ENCODE results near the gene AP5B1.

Gene AP5B1

GRCh38 chr11:65801153-65801987, 20.6 kb upstream of the AP5B1 start:
- DNase-seq: no peak

- DNase-seq: no peak
Measured at GRCh38 chr11:65798882-65799281, 18.1 kb upstream of the AP5B1 start.

GRCh38 chr11:65797711-65798110, 16.9 kb upstream of the AP5B1 start:
- DNase-seq: no peak

GRCh38 chr11:65796726-65797601, 16.2 kb upstream of the AP5B1 start:
- no peak for DNase-seq

DNA sequence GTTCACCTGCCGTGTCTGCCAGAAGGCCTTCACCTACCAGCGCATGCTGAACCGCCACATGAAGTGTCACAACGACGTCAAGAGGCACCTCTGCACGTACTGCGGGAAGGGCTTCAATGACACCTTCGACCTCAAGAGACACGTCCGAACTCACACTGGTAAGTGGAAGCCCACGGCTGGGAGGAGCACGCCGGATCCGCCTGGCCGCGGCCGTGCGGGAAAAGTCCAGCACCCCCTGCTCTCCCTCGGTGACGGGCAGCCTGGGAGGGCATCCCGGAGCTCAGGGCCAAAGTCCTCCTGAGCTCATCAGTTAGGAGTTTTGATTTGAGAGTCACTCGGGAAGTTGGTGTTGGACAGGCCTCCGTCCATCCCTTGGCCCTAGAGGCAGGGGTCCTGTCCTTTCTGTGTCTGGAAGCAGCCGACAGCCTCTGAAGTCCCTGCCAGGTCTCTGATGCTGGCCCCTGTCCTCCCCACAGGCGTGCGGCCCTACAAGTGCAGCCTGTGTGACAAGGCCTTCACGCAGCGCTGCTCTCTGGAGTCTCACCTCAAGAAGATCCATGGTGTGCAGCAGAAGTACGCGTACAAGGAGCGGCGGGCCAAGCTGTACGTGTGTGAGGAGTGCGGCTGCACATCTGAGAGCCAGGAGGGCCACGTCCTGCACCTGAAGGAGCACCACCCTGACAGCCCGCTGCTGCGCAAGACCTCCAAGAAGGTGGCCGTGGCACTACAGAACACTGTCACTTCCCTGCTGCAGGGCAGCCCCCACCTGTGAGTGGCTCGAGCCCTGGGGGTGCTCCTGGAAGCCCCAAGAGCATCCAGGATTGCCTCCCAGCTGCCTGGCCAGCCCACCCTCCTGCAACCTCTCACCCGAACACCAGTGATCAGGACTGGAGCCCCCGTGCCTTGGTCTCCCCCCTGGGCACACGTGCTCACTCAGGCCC, 14.1 kb upstream of the AP5B1 start:
- no peak for DNase-seq

- DNase-seq: no peak
Measured at GRCh38 chr11:65793625-65794400, 13.0 kb upstream of the AP5B1 start.

GRCh38 chr11:65793144-65793581, 12.4 kb upstream of the AP5B1 start:
- peak; percentile 14 to 89 for DNase-seq

DNA sequence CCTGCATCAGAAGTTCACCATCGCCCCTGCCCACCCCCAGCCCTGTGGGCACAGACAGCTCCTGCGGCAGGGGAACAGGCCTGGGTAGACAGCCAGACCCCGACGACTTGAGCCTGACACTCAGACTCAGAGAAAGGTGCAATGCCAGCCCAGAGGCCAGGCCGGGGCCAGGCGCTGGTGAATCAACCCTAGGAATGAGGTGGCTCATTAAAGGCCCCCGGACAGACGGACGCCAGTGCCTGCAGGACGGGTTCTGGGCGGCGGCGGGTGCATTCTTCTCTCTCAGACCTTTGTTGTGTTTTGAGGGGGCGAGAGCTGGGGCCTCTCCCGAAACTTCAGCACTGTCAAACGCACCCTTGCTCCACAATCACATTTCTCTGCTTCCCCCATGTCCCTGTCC, 11.7 kb upstream of the AP5B1 start:
- DNase-seq: no peak

DNA sequence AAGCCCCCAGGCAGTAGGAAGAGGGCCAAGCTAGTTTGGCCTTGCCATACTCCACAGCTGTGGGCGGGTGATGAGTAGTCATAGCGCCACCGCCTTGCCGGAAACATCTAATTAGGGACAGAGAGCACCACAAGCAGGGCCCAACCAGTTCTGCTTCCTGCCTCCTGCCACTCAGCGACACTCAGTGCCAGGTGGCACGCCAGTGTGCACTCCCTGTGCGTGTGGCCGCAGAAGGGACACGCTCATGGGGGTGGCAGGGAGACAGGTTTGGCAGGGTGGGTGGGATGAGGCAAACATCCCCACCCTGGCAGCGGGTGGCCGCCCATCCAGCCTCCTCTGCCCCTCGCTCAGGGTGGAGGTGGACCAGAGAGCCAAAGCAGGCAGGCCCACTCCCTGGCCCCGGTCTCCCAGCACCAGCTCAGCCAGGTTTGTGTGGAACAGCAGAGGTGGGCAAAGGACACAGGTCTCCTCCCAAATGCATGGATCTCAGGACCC, 11.0 kb upstream of the AP5B1 start:
- DNase-seq: peak in 1 of 2 experiments; percentile 40

- no peak for DNase-seq
Measured at GRCh38 chr11:65790902-65791650, 10.3 kb upstream of the AP5B1 start.

- no peak for DNase-seq
Measured at GRCh38 chr11:65790104-65790901, 9.5 kb upstream of the AP5B1 start.

DNA sequence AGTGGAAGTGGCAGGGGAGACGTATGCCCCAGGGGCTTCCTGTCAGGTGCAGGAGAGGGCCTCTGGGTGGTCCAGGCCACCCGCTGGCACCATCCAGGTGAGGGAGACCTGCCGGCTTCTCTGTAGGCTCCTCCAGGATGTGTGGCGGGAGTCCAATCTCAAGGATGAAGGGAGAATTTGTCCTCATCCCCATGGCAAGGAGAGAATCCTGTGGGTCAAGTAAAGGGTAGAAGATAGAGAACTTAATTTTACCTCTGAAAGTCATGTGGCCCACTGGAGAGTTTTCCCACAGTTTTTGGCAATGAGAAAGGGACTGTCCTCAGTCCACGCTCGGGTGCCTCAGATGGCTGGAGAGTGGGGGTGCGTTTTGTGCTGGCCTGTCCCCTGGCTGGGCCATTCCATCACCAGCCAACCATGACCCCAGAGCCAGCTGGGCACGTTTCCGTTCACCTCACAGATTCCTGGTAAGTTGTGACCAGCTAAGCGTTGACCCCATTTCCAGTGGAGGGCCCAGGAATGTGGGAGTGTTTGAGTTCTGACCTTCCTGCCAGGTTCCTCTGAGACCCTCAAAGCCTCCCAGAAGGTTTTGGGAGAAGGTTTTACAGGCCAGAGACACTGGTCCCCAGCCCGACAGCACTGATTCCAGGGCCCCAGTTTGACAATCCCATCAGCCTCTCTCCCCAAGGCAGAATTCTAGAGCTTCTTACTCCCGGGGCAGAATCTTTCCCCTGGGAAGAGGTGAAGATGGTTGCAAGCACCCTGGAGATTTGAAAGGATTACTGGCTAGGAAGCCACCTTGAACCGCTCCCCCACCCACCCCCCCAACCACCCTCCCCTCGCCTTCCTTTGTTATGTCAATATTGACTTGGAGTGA, 8.7 kb upstream of the AP5B1 start:
- no peak for DNase-seq

- DNase-seq: no peak
Measured at GRCh38 chr11:65788821-65789220, 8.0 kb upstream of the AP5B1 start.

DNA sequence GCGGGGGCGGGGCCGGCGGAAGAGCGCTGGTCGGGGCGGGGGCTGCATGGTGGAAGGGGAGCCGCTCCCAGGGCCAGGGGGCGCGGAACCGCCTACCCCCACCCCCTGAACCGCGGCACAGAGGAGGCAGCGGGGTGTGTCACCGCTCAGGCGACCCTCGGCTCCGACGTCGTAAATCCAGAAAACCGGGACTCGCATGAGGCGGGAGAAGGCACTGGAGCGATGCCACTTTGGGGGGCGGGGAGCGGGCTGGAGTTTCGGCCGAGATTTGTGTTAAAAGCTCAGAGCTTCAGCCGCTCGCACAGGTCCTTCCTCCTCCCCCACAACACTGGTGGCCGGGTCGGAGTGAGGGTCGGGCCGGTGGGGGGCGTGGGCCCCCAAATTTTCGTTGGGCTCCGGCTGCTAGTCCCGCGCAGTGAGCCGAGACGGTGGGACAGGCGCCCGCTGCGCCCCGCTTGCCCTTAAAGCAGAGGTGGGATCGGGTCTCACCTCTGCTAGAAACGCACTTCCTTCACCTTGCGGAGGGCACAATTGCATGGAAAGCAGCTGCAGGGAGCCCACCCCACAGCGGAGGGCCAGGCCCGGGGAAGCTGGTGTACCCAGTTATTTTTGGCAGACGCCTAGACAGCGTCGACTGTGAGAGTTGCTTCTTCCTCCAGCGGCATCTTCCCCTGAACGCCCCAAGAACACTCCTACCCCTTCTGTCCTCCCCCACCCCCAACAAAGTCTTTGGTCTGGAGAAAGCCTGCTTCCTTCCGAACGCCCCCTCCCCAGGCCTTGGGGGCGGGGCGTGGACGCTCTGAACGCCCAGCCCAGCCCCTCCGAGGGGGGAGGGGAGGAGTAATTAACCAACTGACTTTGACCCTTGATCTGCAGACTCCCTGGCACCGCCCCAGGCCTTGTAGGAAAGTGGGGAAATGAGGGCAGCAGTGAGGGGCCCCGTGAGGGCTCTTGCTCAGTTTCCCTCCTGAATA, 7.2 kb upstream of the AP5B1 start:
- peak; percentile 61 to 92 for DNase-seq

DNA sequence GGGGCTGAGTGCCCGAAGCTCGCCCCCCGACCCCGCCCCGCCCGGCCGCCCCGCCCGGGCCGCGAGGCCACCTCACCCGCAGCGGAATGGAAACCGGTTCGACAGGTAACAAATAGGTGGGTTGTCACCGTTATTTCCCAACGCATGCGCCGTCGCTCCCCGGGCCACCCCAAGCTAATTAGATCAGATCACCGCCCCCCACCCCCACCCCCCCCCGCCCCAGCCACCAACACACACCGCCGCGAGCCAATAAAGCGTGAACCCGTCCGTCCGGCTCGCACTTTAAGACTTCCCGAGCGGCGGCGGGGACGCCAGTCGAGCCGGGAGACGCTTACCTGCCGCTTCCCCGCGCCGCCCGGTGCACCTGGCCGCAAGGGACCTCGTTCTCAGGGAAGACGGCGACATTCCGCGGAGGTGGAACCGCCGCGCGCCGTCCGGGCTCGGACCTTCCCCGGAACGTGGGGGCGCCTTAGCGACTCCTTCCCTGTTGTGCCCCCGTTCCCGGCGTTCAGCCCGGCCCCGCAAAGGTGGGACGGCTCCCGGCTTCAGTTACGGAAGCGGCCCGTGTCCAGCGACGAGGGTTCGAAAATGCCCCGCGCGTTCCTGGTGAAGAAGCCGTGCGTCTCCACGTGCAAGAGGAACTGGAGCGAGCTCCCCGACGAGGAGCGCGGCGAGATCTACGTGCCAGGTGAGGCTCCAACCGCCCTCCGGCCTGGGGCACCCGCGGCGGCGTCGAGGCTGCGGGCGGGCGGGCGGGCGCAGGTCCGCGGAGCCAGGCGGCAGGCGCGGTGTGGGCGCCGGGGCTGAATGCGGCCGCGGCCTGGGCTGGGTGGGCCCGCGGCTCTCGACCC, 6.2 kb upstream of the AP5B1 start, which contains the start of gene OVOL1:
OVOL1 (plus strand) TSS at position 278 of the 851 bp plus-strand sequence; CDS start at position 589, 311 bp downstream.
- DNase-seq: peak; percentile 88 to 96

DNA sequence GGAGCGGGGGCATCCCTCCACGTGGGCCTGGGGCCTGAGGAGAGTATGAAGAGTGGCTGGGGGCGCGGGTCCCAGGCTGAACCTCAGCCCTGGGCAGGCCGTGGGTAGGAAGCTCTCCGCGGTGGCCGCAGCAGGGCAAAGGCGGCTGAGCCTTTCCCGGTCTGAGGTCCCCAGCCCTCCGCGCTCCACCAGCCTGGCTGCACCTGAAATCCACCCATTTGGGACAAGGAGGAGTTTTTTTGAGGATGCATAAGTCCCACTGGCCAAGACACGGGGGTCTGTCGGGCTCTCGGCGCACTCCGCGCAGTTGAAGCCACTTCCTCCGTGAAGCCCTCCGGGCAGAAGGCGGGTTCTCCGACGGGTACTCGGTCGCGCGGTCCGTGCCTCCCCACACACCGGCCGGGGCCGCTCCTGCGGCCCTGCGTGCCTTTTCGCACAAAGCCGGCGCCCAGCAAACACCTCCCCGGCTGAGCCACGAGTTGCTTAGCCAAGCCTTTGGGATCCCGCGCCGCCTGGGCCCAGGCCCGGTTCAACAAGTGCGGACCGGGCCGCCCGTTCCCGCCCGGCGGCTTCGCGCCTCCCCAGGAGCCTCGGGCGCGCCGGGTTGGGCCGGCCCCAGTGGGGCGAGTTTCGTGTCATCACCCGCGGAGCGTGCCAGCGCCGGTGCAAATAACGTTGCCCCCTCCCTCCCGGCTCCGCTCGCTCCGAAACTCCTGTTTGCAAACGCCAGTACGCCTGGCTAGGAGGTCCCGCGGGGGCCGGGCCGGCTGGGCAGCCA, 5.4 kb upstream of the AP5B1 start:
- DNase-seq: peak in 1 of 2 experiments; percentile 83
